HEK293T (cell line): ENCODE data around the gene COMMD10.
A peak's percentile ranks its signal among the peaks of the same experiment; 100 is the strongest.

ENCODE experiments used
- CTCF ChIA-PET: fragments of 350-600 bp; formaldehyde crosslinking; extraction: SDS; loops from one replicate; lab custom pipeline; 2021; ENCODE audit warnings: antibody characterized with exemption, inconsistent platforms; lab: Yijun Ruan, JAX
- POLR2A ChIA-PET: fragments of 350-600 bp; formaldehyde crosslinking; extraction: SDS; loops from one replicate; lab custom pipeline; 2020; ENCODE audit warnings: antibody characterized with exemption, inconsistent platforms; lab: Yijun Ruan, JAX
- DNase-seq: peaks from one replicate; pipeline ENCODE4 v3.0.0; 2012; ENCODE audit warnings: mixed read lengths; ENCODE audit errors: extremely low spot score
- ARNT ChIP-seq: fragments of 450-650 bp; IDR thresholded peaks from 2 replicates; pipeline ENCODE4 v1.6.1; 2017; ENCODE audit warnings: mild to moderate bottlenecking
- BHLHE40 ChIP-seq: fragments of 450-650 bp; IDR thresholded peaks from 2 replicates; pipeline ENCODE4 v1.6.1; 2016; ENCODE audit warnings: mild to moderate bottlenecking, moderate library complexity, borderline replicate concordance
- CTBP1 ChIP-seq: fragments of 450-650 bp; IDR thresholded peaks from 2 replicates; pipeline ENCODE4 v1.6.1; 2016; ENCODE audit warnings: borderline replicate concordance
- ELF4 ChIP-seq: fragments of 450-650 bp; IDR thresholded peaks from 2 replicates; pipeline ENCODE4 v1.6.1; 2017; ENCODE audit warnings: antibody characterized with exemption
- FOXA1 ChIP-seq: fragments of 450-650 bp; IDR thresholded peaks from 2 replicates; pipeline ENCODE4 v1.6.1; 2016; ENCODE audit warnings: mild to moderate bottlenecking
- FOXK2 ChIP-seq: fragments of 450-650 bp; IDR thresholded peaks from 2 replicates; pipeline ENCODE4 v1.6.1; 2016; ENCODE audit warnings: mild to moderate bottlenecking
- FOXM1 ChIP-seq: fragments of 450-650 bp; IDR thresholded peaks from 2 replicates; pipeline ENCODE4 v1.6.1; 2017; ENCODE audit warnings: mild to moderate bottlenecking, borderline replicate concordance
- HDGF ChIP-seq: fragments of 450-650 bp; IDR thresholded peaks from 2 replicates; pipeline ENCODE4 v1.6.1; 2017; ENCODE audit warnings: antibody characterized with exemption, borderline replicate concordance
- L3MBTL2 ChIP-seq: fragments of 450-650 bp; conservative IDR thresholded peaks from 2 replicates; pipeline ENCODE4 v1.6.1; 2016; ENCODE audit warnings: mild to moderate bottlenecking
- LEF1 ChIP-seq: fragments of 450-650 bp; IDR thresholded peaks from 2 replicates; pipeline ENCODE4 v1.6.1; 2017; ENCODE audit warnings: mild to moderate bottlenecking, borderline replicate concordance
- NFRKB ChIP-seq: fragments of 450-650 bp; IDR thresholded peaks from 2 replicates; pipeline ENCODE4 v1.6.1; 2016; ENCODE audit warnings: mild to moderate bottlenecking, moderate library complexity
- SP1 ChIP-seq: fragments of 450-650 bp; IDR thresholded peaks from 2 replicates; pipeline ENCODE4 v1.6.1; 2017
- SUZ12 ChIP-seq: fragments of 450-650 bp; IDR thresholded peaks from 2 replicates; pipeline ENCODE4 v1.6.1; 2016; ENCODE audit warnings: mild to moderate bottlenecking
- TARDBP ChIP-seq: fragments of 450-650 bp; IDR thresholded peaks from 2 replicates; pipeline ENCODE4 v1.6.1; 2016
- ZNF384 ChIP-seq: fragments of 450-650 bp; IDR thresholded peaks from 2 replicates; pipeline ENCODE4 v1.6.1; 2016
- TF ChIP-seq, protein P1 (sequence below): fragments of 450-650 bp; IDR thresholded peaks from 2 replicates; pipeline ENCODE4 v1.6.1; 2016

COMMD10 gene

DNA sequence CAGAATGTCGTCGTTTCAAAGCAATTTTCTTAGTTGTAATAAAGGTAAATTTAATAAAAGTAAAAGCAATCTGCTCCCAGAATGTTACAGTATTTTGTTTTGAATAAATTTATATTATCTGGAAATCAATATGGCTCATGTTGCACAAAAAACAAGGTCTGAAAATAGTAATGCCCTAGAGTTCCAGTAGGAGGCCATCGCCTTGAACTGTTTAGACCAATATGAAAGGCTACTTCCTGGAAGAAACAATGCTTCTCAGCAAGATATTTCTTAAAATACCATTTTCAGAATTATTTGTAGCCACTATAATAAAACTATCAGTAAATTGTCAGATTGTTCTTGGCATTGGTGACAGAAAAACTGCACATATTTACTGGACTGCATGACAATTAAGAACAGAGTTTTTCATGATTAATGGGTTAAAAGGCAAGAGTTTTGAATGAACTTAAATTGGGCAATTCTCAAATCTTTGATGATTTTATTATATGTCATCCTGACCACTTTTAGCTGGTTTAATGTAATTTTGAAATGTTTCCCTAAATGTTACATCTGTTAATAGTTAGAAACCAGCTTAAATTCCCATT is 153.2 kb downstream of the COMMD10 start:
- DNase-seq, result peak; percentile 11
- ChIA-PET POLR2A (no interaction called here), CTCF (interaction anchor here (0.6 to 1.1 kb wide), 2 partner anchors 12 to 318 kb away, joined by 3 to 4 read pairs; no protein-coding TSS in a partner anchor)
- TF ChIP-seq TARDBP (no peak), SUZ12 (no peak), HDGF (no peak), L3MBTL2 (no peak), CTBP1 (no peak), ARNT (no peak), ELF4 (no peak), FOXA1 (no peak), NFRKB (no peak), FOXK2 (no peak), ZNF384 (no peak), LEF1 (no peak), SP1 (no peak), BHLHE40 (no peak)
- TF ChIP-seq, protein P1, sequence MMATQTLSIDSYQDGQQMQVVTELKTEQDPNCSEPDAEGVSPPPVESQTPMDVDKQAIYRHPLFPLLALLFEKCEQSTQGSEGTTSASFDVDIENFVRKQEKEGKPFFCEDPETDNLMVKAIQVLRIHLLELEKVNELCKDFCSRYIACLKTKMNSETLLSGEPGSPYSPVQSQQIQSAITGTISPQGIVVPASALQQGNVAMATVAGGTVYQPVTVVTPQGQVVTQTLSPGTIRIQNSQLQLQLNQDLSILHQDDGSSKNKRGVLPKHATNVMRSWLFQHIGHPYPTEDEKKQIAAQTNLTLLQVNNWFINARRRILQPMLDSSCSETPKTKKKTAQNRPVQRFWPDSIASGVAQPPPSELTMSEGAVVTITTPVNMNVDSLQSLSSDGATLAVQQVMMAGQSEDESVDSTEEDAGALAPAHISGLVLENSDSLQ, result no peak

DNA sequence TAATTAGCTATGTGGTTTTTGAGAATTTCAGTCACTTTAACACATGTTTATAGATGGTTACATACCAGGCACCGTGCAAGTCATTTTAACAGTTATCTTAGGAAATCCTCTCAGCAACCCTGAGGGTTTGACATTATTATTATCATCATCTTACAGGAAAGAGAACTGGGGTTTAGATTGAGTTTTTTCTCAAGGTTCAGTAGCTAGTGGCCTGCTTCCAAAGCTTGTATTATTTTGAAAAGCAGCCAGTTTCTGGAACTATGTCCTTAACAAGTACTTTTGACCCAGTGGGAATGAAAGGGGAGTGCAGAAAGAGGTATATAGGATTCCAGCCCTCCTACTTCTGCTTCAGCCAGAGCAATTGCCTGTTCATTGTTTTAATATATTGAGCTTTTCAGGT is 157.5 kb downstream of the COMMD10 start:
- TF ChIP-seq ELF4, result no peak
- TF ChIP-seq NFRKB, result no peak
- TF ChIP-seq TARDBP, result no peak
- TF ChIP-seq BHLHE40, result no peak
- no peak for TF ChIP-seq ZNF384
- no peak for TF ChIP-seq FOXK2
- TF ChIP-seq, protein P1, result no peak
- TF ChIP-seq L3MBTL2, result no peak
- TF ChIP-seq SUZ12, result no peak
- TF ChIP-seq FOXM1, result no peak
- TF ChIP-seq FOXA1, result no peak
- no peak for TF ChIP-seq CTBP1
- no peak for TF ChIP-seq LEF1
- TF ChIP-seq SP1, result no peak
- TF ChIP-seq ARNT, result no peak
- no peak for TF ChIP-seq HDGF
- no peak for DNase-seq
- CTCF ChIA-PET, result interaction anchor here (0.7 kb wide), 1 partner anchor 29 kb away, joined by 3 read pairs; no protein-coding TSS in a partner anchor
- POLR2A ChIA-PET, result no interaction called here

DNA sequence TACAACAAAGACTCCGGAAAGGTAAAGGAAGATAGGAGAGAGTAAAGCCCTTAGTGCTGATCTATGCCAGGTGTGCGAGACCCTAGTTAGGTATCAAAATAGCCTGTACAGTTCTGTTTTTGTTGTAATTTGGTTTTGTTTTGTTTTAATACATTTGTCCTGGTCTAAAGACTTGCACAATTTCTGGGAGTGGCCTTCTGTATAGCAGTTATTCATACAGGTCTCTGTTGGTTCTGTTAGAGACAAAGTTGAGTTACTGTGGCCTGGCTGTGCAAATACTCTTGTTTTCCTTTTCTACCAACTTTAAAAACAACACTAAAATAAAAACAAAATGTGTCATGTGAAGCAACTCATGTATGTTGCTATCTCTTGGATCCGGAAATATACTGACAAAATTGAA is 163.6 kb downstream of the COMMD10 start:
- ChIA-PET CTCF (no interaction called here), POLR2A (no interaction called here)
- TF ChIP-seq FOXA1 (no peak), SUZ12 (no peak)
- DNase-seq, result no peak

GRCh38 chr5:116249648-116250047 is 164.8 kb downstream of the COMMD10 start:
- ChIA-PET POLR2A (no interaction called here), CTCF (interaction anchor here (0.8 kb wide), 1 partner anchor 12 kb away, joined by 3 read pairs; no protein-coding TSS in a partner anchor)
- no peak for TF ChIP-seq L3MBTL2
- TF ChIP-seq CTBP1, result no peak
- TF ChIP-seq SUZ12, result no peak
- no peak for TF ChIP-seq ZNF384
- no peak for TF ChIP-seq ELF4
- TF ChIP-seq TARDBP, result no peak
- TF ChIP-seq BHLHE40, result no peak
- no peak for TF ChIP-seq SP1
- TF ChIP-seq LEF1, result no peak
- TF ChIP-seq NFRKB, result no peak
- TF ChIP-seq, protein P1, result no peak
- TF ChIP-seq FOXK2, result no peak
- no peak for TF ChIP-seq FOXA1
- no peak for TF ChIP-seq FOXM1
- TF ChIP-seq ARNT, result no peak
- TF ChIP-seq HDGF, result no peak
- no peak for DNase-seq

DNA sequence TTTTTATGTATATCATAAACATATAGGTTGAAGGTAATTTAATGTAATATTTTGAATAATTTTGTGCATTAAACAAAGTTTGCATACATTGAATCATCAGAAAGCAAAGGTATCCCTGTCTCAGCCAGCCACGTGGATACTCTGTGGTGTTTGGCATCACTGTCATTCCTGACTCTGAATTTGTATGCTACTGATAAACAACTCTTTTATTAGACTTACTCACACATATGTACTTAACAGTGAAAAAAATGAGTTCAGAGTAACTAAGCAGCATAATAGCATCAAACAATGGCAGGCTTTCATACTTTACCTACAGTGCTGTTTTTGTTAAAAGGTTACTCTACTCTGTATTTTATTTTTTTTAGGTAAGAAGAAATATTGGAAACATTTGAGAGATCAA is 171.9 kb downstream of the COMMD10 start:
- no peak for DNase-seq
- POLR2A ChIA-PET, result no interaction called here
- no peak for TF ChIP-seq FOXA1
- TF ChIP-seq ARNT, result no peak
- no peak for TF ChIP-seq ELF4
- TF ChIP-seq LEF1, result no peak
- TF ChIP-seq ZNF384, result no peak
- no peak for TF ChIP-seq SP1
- CTCF ChIA-PET, result no interaction called here

GRCh38 chr5:116265471-116265870 is 180.6 kb downstream of the COMMD10 start:
- ChIA-PET POLR2A (no interaction called here), CTCF (no interaction called here)
- TF ChIP-seq LEF1 (no peak), ARNT (no peak), TARDBP (no peak), FOXA1 (no peak), BHLHE40 (no peak), SP1 (no peak), L3MBTL2 (no peak), ELF4 (no peak), FOXM1 (no peak), FOXK2 (no peak), HDGF (no peak), NFRKB (no peak), SUZ12 (no peak), ZNF384 (no peak)
- TF ChIP-seq, protein P1, result no peak
- no peak for DNase-seq
